ENCODE measurements around the gene ARHGAP12.

ARHGAP12 gene

GRCh38 chr10:31864834-31865518 is 63.7 kb downstream of the ARHGAP12 start:
- no peak for TF ChIP-seq GATA1 (IDR thresholded peaks at IDR 0.05; ENCODE audit: low read depth, low read length)
- TF ChIP-seq POLR2A (IDR thresholded peaks at IDR 0.05; ENCODE audit: low read length), result no peak
- no peak for DNase-seq

DNA sequence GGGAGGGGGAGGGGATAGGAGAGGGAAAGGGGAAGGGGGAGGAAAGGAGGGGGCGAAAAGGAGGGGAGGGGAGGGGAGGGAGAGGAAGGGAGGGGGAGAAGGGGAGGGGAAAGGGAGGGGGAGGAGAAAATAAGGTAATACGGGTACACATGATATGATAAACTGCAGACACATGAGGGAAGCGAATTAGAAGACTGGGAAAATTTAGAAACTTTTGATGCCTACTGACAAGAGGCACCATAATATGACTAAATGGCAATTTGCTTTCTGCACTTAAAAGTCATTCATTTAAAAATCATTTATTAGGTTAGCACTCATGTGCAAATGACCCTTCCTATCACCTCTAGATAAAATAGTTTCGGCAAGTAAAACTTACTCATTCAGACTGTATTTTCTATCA is 73.6 kb downstream of the ARHGAP12 start:
- no peak for DNase-seq
- TF ChIP-seq GATA1 (IDR thresholded peaks at IDR 0.05; ENCODE audit: low read depth, low read length), result no peak
- TF ChIP-seq POLR2A (IDR thresholded peaks at IDR 0.05; ENCODE audit: low read length), result no peak

GRCh38 chr10:31853629-31854028 is 75.0 kb downstream of the ARHGAP12 start:
- no peak for DNase-seq
- TF ChIP-seq GATA1 (IDR thresholded peaks at IDR 0.05; ENCODE audit: low read depth, low read length), result no peak
- no peak for TF ChIP-seq POLR2A (IDR thresholded peaks at IDR 0.05; ENCODE audit: low read length)

DNA sequence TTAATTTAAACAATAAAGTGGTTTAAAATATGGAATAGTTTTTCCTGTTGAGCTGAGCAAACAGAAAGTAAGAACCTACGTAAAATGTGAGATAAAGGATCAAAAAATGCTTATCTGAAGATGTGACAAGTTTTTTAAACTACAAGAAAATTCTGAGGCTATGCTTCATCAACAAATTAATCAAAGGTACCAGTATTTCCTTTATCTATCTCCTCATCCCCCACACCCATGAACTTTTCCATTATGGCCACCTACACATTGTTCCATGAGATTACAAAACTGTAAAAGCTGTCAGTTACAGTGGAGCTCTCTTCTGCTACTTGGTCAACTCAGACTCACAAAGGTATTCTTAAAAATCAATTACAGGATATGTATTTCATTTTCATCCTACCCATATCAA is 77.4 kb downstream of the ARHGAP12 start:
- DNase-seq, result peak in 1 of 2 experiments; percentile 27
- TF ChIP-seq GATA1 (IDR thresholded peaks at IDR 0.05; ENCODE audit: low read depth, low read length), result no peak
- TF ChIP-seq POLR2A (IDR thresholded peaks at IDR 0.05; ENCODE audit: low read length), result no peak

- TF ChIP-seq GATA1 (IDR thresholded peaks at IDR 0.05; ENCODE audit: low read depth, low read length) (no peak), POLR2A (IDR thresholded peaks at IDR 0.05; ENCODE audit: low read length) (no peak)
- DNase-seq, result no peak
Observed at GRCh38 chr10:31847515-31847914, 81.1 kb downstream of the ARHGAP12 start.

- DNase-seq, result no peak
- TF ChIP-seq GATA1 (IDR thresholded peaks at IDR 0.05; ENCODE audit: low read depth, low read length) (no peak), POLR2A (IDR thresholded peaks at IDR 0.05; ENCODE audit: low read length) (no peak)
Observed at GRCh38 chr10:31838709-31839108, 89.9 kb downstream of the ARHGAP12 start.

- no peak for DNase-seq
- TF ChIP-seq POLR2A (IDR thresholded peaks at IDR 0.05; ENCODE audit: low read length) (no peak), GATA1 (IDR thresholded peaks at IDR 0.05; ENCODE audit: low read depth, low read length) (no peak)
Observed at GRCh38 chr10:31838065-31838464, 90.6 kb downstream of the ARHGAP12 start.

GRCh38 chr10:31836569-31837406 is 91.8 kb downstream of the ARHGAP12 start:
- peak; percentile 25 to 37 for DNase-seq

DNA sequence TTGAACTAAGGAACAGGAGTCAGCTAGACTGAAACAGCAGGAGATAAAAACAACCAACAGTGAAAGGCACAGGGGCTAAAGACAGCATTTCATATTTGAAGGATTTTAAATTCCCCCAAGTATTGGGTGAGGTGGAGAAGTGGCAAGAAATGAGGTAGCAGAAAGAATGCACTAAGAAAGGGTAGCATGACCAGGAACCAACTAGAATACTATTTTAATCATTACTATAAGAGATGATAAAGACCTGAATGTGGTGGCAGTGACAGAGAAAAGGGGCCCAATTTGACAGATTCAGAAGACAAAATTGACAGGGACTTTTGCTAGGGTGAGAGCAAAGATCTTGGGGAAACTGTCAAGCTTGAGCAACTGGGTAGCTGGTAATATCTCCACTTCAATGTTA is 94.9 kb downstream of the ARHGAP12 start:
- DNase-seq, result no peak
- TF ChIP-seq POLR2A (IDR thresholded peaks at IDR 0.05; ENCODE audit: low read length), result no peak
- TF ChIP-seq GATA1 (IDR thresholded peaks at IDR 0.05; ENCODE audit: low read depth, low read length), result no peak

More at GRCh38 chr10:31836569-31837406, 91.8 kb downstream of the ARHGAP12 start:
- no peak for TF ChIP-seq GATA1 (IDR thresholded peaks at IDR 0.05; ENCODE audit: low read depth, low read length)
- no peak for TF ChIP-seq POLR2A (IDR thresholded peaks at IDR 0.05; ENCODE audit: low read length)

GRCh38 chr10:31832261-31832660 is 96.4 kb downstream of the ARHGAP12 start:
- no peak for DNase-seq
- no peak for TF ChIP-seq GATA1 (IDR thresholded peaks at IDR 0.05; ENCODE audit: low read depth, low read length)
- no peak for TF ChIP-seq POLR2A (IDR thresholded peaks at IDR 0.05; ENCODE audit: low read length)

DNA sequence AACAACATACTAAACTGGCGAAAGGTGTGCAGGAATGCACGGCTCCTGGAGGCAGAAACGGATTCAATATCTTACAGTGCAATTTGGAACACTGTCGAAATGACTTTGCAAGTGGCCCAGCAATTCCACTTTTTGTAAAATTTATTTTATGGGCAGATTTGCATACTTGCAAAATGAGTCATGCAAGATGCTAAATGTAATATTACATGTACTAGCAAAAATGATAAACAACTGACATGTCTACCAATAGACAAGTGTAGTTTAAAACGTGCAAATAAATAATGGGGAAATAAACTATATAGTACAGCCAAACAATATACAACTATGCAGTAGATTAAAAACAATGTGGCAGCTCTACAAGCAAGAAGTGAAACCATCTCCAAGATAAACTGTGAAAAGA is 97.7 kb downstream of the ARHGAP12 start:
- DNase-seq, result no peak
- no peak for TF ChIP-seq POLR2A (IDR thresholded peaks at IDR 0.05; ENCODE audit: low read length)
- no peak for TF ChIP-seq GATA1 (IDR thresholded peaks at IDR 0.05; ENCODE audit: low read depth, low read length)

DNA sequence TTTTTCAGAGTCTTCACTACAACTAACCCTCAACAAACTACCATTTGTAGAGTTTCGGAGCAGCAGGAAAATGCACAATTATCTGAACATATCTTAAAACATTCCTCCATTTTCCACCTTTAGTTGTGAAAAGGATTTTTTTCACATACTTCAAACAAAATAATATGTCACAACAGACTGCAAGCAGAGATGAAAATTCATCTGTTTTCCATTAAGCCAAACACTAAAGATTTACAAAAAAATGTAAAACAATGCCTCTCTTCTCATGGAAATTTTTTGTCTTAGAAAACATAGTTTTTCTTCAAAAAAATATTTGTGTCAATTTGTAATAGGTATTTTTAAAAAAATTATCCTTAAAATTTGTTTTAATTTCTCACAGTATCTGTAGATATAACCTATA is 98.9 kb downstream of the ARHGAP12 start:
- TF ChIP-seq POLR2A (IDR thresholded peaks at IDR 0.05; ENCODE audit: low read length), result no peak
- DNase-seq, result no peak

DNA sequence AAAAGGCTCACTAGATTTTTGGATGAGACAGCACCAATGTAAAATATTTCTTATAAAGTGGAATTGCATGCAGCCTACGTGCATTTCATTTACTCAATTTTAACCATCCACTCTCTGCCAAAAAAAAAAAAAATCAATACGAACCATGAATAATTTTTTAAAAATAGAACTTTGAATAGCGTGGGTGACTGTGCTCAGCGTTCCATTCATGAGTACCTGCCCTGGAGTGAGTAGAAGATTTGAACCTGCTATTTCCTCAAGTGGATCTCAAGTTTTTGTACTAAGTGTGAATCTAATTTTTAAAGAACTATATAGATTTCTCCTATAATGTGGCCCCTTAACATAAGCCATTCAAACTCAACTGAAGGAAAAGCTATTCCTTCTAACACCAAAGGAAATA is 105.3 kb downstream of the ARHGAP12 start:
- no peak for TF ChIP-seq GATA1 (IDR thresholded peaks at IDR 0.05; ENCODE audit: low read depth, low read length)
- TF ChIP-seq POLR2A (IDR thresholded peaks at IDR 0.05; ENCODE audit: low read length), result no peak
- DNase-seq, result no peak

DNA sequence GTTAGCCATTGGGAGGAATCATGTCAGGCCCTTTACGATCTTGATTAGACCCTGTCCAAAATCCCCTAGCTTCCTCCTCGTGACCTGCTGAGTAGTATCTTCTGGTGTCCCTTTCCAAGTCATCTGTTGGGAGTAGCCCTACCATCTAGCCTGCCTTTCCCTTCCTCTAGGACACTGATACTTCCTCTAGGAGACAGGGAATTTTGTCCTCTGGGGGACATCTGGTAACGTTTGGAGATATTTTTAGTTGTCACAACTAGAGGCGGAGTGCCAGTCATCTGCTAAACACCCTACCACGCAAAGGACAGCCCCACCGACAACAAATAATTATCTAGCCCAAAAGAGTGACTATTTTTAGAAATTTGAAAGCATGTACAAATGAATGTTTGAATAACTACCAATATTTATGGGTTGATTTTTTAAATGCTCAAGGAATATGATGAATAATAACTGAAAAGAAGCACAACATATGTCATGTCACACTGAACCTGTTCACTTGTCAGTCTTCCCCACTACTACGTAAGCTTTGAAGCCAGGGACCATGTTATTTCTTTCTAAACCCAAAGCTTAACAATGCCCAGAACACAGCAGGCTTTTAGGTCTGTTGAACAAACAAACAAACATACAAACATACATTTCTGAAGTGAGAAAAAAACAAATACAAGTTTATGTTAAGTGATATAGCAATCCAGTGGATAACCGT is 105.9 kb downstream of the ARHGAP12 start:
- no peak for DNase-seq
- TF ChIP-seq GATA1 (IDR thresholded peaks at IDR 0.05; ENCODE audit: low read depth, low read length) (no peak), POLR2A (IDR thresholded peaks at IDR 0.05; ENCODE audit: low read length) (no peak)
